Neuronal stem cell (in vitro differentiated cells): ENCODE measurements around the gene SMIM36.
"Not testable (repeated sequence)": the region's sequence is repeated elsewhere in the genome, so short reads cannot be mapped to it uniquely, and the experiment has no call there.

Experiments used
- DNase-seq: peaks from one replicate; pipeline ENCODE4 v3.0.0-alpha.2; 2013; ENCODE audit warnings: low spot score
- H2AFZ ChIP-seq: one replicate; pipeline ENCODE4 v1.6.1; 2013; ENCODE audit warnings: mild to moderate bottlenecking, low read length, inconsistent platforms
- H2AK5ac ChIP-seq: 2 replicates; pipeline ENCODE4 v1.6.1; 2013; ENCODE audit warnings: low read depth, mild to moderate bottlenecking, inconsistent platforms, low read length, moderate library complexity, mixed read lengths
- H2BK120ac ChIP-seq: 2 replicates; pipeline ENCODE4 v1.6.1; 2013; ENCODE audit warnings: low read depth, mild to moderate bottlenecking, inconsistent platforms, low read length, moderate library complexity, mixed read lengths
- H2BK12ac ChIP-seq: one replicate; pipeline ENCODE4 v1.6.1; 2013; ENCODE audit warnings: low read length, inconsistent platforms
- H2BK15ac ChIP-seq: 2 replicates; pipeline ENCODE4 v1.6.1; 2013; ENCODE audit warnings: mild to moderate bottlenecking, low read length, inconsistent platforms, mixed read lengths
- H2BK5ac ChIP-seq: one replicate; pipeline ENCODE4 v1.6.1; 2013; ENCODE audit warnings: inconsistent platforms, mild to moderate bottlenecking, low read length, moderate library complexity
- H3K14ac ChIP-seq: one replicate; pipeline ENCODE4 v1.6.1; 2013; ENCODE audit warnings: low read length, inconsistent platforms
- H3K18ac ChIP-seq: 2 replicates; pipeline ENCODE4 v1.6.1; 2013; ENCODE audit warnings: low read length, inconsistent platforms
- H3K23ac ChIP-seq: 2 replicates; pipeline ENCODE4 v1.6.1; 2013; ENCODE audit warnings: low read depth, mild to moderate bottlenecking, mixed read lengths, low read length, inconsistent platforms; ENCODE audit not compliant: poor library complexity
- H3K27ac ChIP-seq: replicated peaks from 3 replicates; pipeline ENCODE4 v1.5.1; 2013; ENCODE audit warnings: low read length, inconsistent platforms
- H3K27me3 ChIP-seq, 3 experiments: 2 replicates each; pipeline ENCODE4 v1.6.1; 2013; ENCODE audit warnings: low read length in 3 of 3, mild to moderate bottlenecking in 2 of 3, inconsistent platforms in 1 of 3, low read depth in 1 of 3, mixed read lengths in 1 of 3, moderate library complexity in 1 of 3; ENCODE audit not compliant: control insufficient read depth in 3 of 3, insufficient read depth in 3 of 3
- H3K36me3 ChIP-seq, 2 donors: replicated peaks in 1 of 2; 2 replicates each; pipeline ENCODE4 v1.6.1; 2013; ENCODE audit warnings: low read length in 2 of 2; ENCODE audit not compliant: control insufficient read depth in 2 of 2, insufficient read depth in 2 of 2
- H3K4ac ChIP-seq: 2 replicates; pipeline ENCODE4 v1.6.1; 2013; ENCODE audit warnings: inconsistent platforms, mild to moderate bottlenecking, low read length, moderate library complexity
- H3K4me1 ChIP-seq, 2 donors: 1 replicate in 1 of 2; 2 replicates in 1 of 2; pipeline ENCODE4 v1.6.1; 2013; ENCODE audit warnings: low read length in 2 of 2, low read depth in 1 of 2; ENCODE audit not compliant: control insufficient read depth in 2 of 2, insufficient read depth in 1 of 2
- H3K4me2 ChIP-seq: one replicate; pipeline ENCODE4 v1.6.1; 2013; ENCODE audit warnings: mild to moderate bottlenecking, low read length, inconsistent platforms; ENCODE audit not compliant: insufficient read depth, poor library complexity, severe bottlenecking
- H3K4me3 ChIP-seq, 2 donors: 2 replicates each; pipeline ENCODE4 v1.5.1; 2013; ENCODE audit warnings: low read length in 2 of 2, mild to moderate bottlenecking in 2 of 2, inconsistent platforms in 1 of 2, moderate library complexity in 1 of 2
- H3K79me1 ChIP-seq: one replicate; pipeline ENCODE4 v1.6.1; 2013; ENCODE audit warnings: low read depth, mild to moderate bottlenecking, inconsistent platforms, low read length, moderate library complexity
- H3K9ac ChIP-seq: one replicate; pipeline ENCODE4 v1.6.1; 2013; ENCODE audit warnings: mild to moderate bottlenecking, low read depth, low read length, inconsistent platforms; ENCODE audit not compliant: poor library complexity
- H3K9me3 ChIP-seq, 2 donors: replicated peaks in 1 of 2; 2 replicates each; pipeline versions ENCODE3 to v1.6.1; 2013; ENCODE audit warnings: low read length in 2 of 2, mild to moderate bottlenecking in 2 of 2, inconsistent platforms in 1 of 2, low read depth in 1 of 2, mixed read lengths in 1 of 2, moderate library complexity in 1 of 2; ENCODE audit not compliant: control insufficient read depth in 2 of 2, insufficient read depth in 1 of 2
- H4K8ac ChIP-seq: one replicate; pipeline ENCODE4 v1.6.1; 2013; ENCODE audit warnings: low read depth, mild to moderate bottlenecking, inconsistent platforms, low read length, moderate library complexity
- H4K91ac ChIP-seq: one replicate; pipeline ENCODE4 v1.6.1; 2013; ENCODE audit warnings: low read length, low read depth, mild to moderate bottlenecking, inconsistent platforms; ENCODE audit not compliant: poor library complexity
- WGBS, 2 donors: extraction: QIAGEN DNeasy Blood & Tissue Kit; methylation state at CpG; one replicate each; pipeline ENCODE4 v1.1.7; 2013; ENCODE audit warnings: missing lambda C conversion rate in 2 of 2, mixed read lengths in 1 of 2; ENCODE audit not compliant: insufficient read length in 2 of 2, insufficient replicate concordance in 1 of 2; ENCODE audit errors: extremely low coverage in 2 of 2; 5-methylcytosine and 5-hydroxymethylcytosine counted together

Gene SMIM36

GRCh38 chr17:55530064-55530463 lies 18.8 kb upstream of the SMIM36 start:
- Histone ChIP-seq H3K14ac (no peak overlapping the region), H3K36me3 (no peaks in the 10 kb centered on the region), H3K4me2 (no peak overlapping the region), H3K27ac (no peak overlapping the region), H2BK120ac (no peak overlapping the region), H3K4ac (no peak overlapping the region), H2AK5ac (no peak overlapping the region), H2BK12ac (no peak overlapping the region), H3K18ac (no peak overlapping the region), H3K79me1 (no peaks in the 10 kb centered on the region), H2BK5ac (no peak overlapping the region), H4K91ac (no peak overlapping the region), H3K9ac (no peak overlapping the region), H3K23ac (no peak overlapping the region), H3K9me3 (peaks cover 0 to 2% of the 10 kb centered on the region in 2 donors), H4K8ac (no peak overlapping the region), H3K4me1 (no peaks in the 10 kb centered on the region), H3K27me3 (no peaks in the 10 kb centered on the region), H3K4me3 (no peak overlapping the region), H2BK15ac (no peak overlapping the region), H2AFZ (no peak overlapping the region)
- no CpG with 5 or more reads among the region's 3 CpGs for whole genome bisulfite sequencing, 2 donors
- DNase-seq = no peak

- no peak overlapping the region for H2BK120ac ChIP-seq
- H4K8ac ChIP-seq = no peak overlapping the region
- peaks cover 0 to 2% of the 10 kb centered on the region in 2 donors for H3K9me3 ChIP-seq
- DNase-seq = peak; percentile 54
- no peak overlapping the region for H2AFZ ChIP-seq
- H3K14ac ChIP-seq = no peak overlapping the region
- no peak overlapping the region for H3K4me3 ChIP-seq
- H3K4me1 ChIP-seq = no peaks in the 10 kb centered on the region
- H3K4me2 ChIP-seq = no peak overlapping the region
- H3K27ac ChIP-seq = no peak overlapping the region
- no peak overlapping the region for H3K23ac ChIP-seq
- H3K4ac ChIP-seq = no peak overlapping the region
- no peak overlapping the region for H2BK15ac ChIP-seq
- no CpG with 5 or more reads among the region's 5 CpGs for WGBS, 2 donors
- no peak overlapping the region for H3K9ac ChIP-seq
- H2AK5ac ChIP-seq = no peak overlapping the region
- no peaks in the 10 kb centered on the region for H3K36me3 ChIP-seq
- H3K79me1 ChIP-seq = no peaks in the 10 kb centered on the region
- H3K18ac ChIP-seq = no peak overlapping the region
- H3K27me3 ChIP-seq = no peaks in the 10 kb centered on the region
- no peak overlapping the region for H4K91ac ChIP-seq
- no peak overlapping the region for H2BK5ac ChIP-seq
- H2BK12ac ChIP-seq = no peak overlapping the region
Measured at GRCh38 chr17:55527540-55528118, 16.4 kb upstream of the SMIM36 start.

GRCh38 chr17:55524440-55525220 lies 13.4 kb upstream of the SMIM36 start:
- no peaks in the 10 kb centered on the region for H3K27me3 ChIP-seq
- no peak overlapping the region for H3K23ac ChIP-seq
- no peak overlapping the region for H3K27ac ChIP-seq
- no peaks in the 10 kb centered on the region for H3K9me3 ChIP-seq
- no peak overlapping the region for H2BK15ac ChIP-seq
- no peak overlapping the region for H2BK12ac ChIP-seq
- H4K8ac ChIP-seq = no peak overlapping the region
- H2BK120ac ChIP-seq = no peak overlapping the region
- H4K91ac ChIP-seq = no peak overlapping the region
- no peak overlapping the region for H3K4me2 ChIP-seq
- H3K18ac ChIP-seq = no peak overlapping the region
- H3K14ac ChIP-seq = no peak overlapping the region
- no CpG with 5 or more reads among the region's 4 CpGs for WGBS, 2 donors
- H3K4ac ChIP-seq = no peak overlapping the region
- H3K79me1 ChIP-seq = no peaks in the 10 kb centered on the region
- H3K9ac ChIP-seq = no peak overlapping the region
- H3K36me3 ChIP-seq = no peaks in the 10 kb centered on the region
- H2BK5ac ChIP-seq = no peak overlapping the region
- no peak overlapping the region for H3K4me3 ChIP-seq
- no peaks in the 10 kb centered on the region for H3K4me1 ChIP-seq
- no peak for DNase-seq
- H2AFZ ChIP-seq = no peak overlapping the region
- H2AK5ac ChIP-seq = no peak overlapping the region

GRCh38 chr17:55523032-55523431 lies 11.8 kb upstream of the SMIM36 start:
- H3K27me3 ChIP-seq, H2BK5ac ChIP-seq, H3K36me3 ChIP-seq: not testable (repeated sequence)

More at GRCh38 chr17:55523032-55523431, 11.8 kb upstream of the SMIM36 start:
- not testable (repeated sequence) for H3K9me3 ChIP-seq, DNase-seq, H3K79me1 ChIP-seq, H2BK15ac ChIP-seq, H2BK120ac ChIP-seq, H3K18ac ChIP-seq, H4K91ac ChIP-seq, H2AFZ ChIP-seq, H3K9ac ChIP-seq, H2AK5ac ChIP-seq, H3K23ac ChIP-seq, H3K14ac ChIP-seq, H2BK12ac ChIP-seq, H3K4me3 ChIP-seq, H3K4me2 ChIP-seq, H3K4ac ChIP-seq, H3K4me1 ChIP-seq, H3K27ac ChIP-seq, H4K8ac ChIP-seq
- WGBS, 2 donors = no CpG with 5 or more reads among the region's 4 CpGs
